Activated CD8-positive, alpha-beta T cell treated with anti-CD3 and anti-CD28 coated beads for 36 hours (primary cell): ENCODE results near the gene AFAP1L1. TPM values are rescaled to one million over a fixed set of nuclear protein-coding genes. Genes with fewer than 3 reads are reported as not detected.
A peak's percentile ranks its signal among the peaks of the same experiment; 100 is the strongest.

Source experiments
- ATAC-seq: fragments of 200-7000 bp; cut with Tn5 transposase; one replicate; pipeline ENCODE4 v1.10.0; 2021; ENCODE audit warnings: mild to moderate bottlenecking, moderate library complexity
- CTCF ChIA-PET: fragments of 350-600 bp; sonication (Branson Sonifier 250); formaldehyde crosslinking; loops from one replicate; lab custom pipeline; 2021; ENCODE audit warnings: antibody characterized with exemption; lab: Charles Lee
- POLR2A ChIA-PET: fragments of 350-600 bp; sonication (Branson Sonifier 250); formaldehyde crosslinking; loops from one replicate; lab custom pipeline; 2021; ENCODE audit warnings: antibody characterized with exemption; lab: Charles Lee
- DNase-seq: peaks from one replicate; pipeline ENCODE4 v3.0.0-alpha.2; 2020
- H3K27ac Mint-ChIP-seq: one replicate; pipeline ENCODE4 v1.8.0; 2021; ENCODE audit warnings: mild to moderate bottlenecking, mixed read lengths
- H3K27me3 Mint-ChIP-seq: one replicate; pipeline ENCODE4 v1.8.0; 2021; ENCODE audit warnings: mixed read lengths
- H3K36me3 Mint-ChIP-seq: one replicate; pipeline ENCODE4 v1.8.0; 2021; ENCODE audit warnings: low read depth, mixed read lengths
- H3K4me1 Mint-ChIP-seq: one replicate; pipeline ENCODE4 v1.8.0; 2021; ENCODE audit warnings: low read depth, mixed read lengths
- H3K4me3 Mint-ChIP-seq: one replicate; pipeline ENCODE4 v1.8.0; 2021; ENCODE audit warnings: mild to moderate bottlenecking, moderate library complexity, mixed read lengths
- H3K9me3 Mint-ChIP-seq: one replicate; pipeline ENCODE4 v1.8.0; 2021; ENCODE audit warnings: mixed read lengths
- intact Hi-C: fragments of 100-400 bp; cut with micrococcal nuclease; formaldehyde crosslinking; loops from one replicate; pipeline ENCODE4 v1.10.0; 2022
- total RNA-seq, 2 experiments: library from RNA; stranded (reverse); gene quantifications; one replicate each; pipeline ENCODE4 v1.2.3, GENCODE V29; 2021
- TF ChIP-seq, protein P1 (sequence below): fragments of 200-600 bp; IDR thresholded peaks from one replicate; pipeline ENCODE4 v1.8.0; 2022; ENCODE audit warnings: antibody characterized with exemption, mild to moderate bottlenecking

AFAP1L1 gene
- total RNA-seq, 2 experiments from 2014 or later: 1.3 to 1.6 TPM

DNA sequence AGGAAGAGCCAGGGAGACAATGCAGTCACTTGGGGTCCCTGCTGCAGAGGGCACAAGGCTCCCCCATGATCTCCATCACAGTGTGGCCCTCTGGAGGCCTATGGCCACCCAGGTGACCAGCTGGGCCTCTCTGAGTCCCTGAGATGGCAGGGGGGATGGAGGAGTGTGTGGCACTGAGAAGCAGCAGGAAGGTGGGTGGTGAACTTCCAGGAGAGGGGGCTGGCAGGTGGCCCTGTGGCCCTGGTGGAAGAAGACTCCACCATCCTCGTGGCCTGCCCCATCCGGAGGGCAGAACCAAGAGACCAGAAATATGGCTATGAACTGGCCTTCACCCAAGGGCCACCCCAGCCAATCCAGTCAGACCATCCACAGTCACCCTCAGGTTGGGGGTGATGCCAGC lies 31.7 kb upstream of the AFAP1L1 start:
- Mint-ChIP-seq H3K9me3 (no peaks in the 10 kb centered on the region), H3K27ac (peak overlapping the region; percentile 69), H3K27me3 (peaks cover 10% of the 10 kb centered on the region), H3K4me3 (no peak overlapping the region), H3K4me1 (peaks cover 10% of the 10 kb centered on the region), H3K36me3 (no peaks in the 10 kb centered on the region)
- intact Hi-C loops: no loop called here
- DNase-seq (no peak), ATAC-seq (peak; percentile 10)
- CTCF ChIA-PET: no interaction called here
- POLR2A ChIA-PET: no interaction called here
- TF ChIP-seq, protein P1, sequence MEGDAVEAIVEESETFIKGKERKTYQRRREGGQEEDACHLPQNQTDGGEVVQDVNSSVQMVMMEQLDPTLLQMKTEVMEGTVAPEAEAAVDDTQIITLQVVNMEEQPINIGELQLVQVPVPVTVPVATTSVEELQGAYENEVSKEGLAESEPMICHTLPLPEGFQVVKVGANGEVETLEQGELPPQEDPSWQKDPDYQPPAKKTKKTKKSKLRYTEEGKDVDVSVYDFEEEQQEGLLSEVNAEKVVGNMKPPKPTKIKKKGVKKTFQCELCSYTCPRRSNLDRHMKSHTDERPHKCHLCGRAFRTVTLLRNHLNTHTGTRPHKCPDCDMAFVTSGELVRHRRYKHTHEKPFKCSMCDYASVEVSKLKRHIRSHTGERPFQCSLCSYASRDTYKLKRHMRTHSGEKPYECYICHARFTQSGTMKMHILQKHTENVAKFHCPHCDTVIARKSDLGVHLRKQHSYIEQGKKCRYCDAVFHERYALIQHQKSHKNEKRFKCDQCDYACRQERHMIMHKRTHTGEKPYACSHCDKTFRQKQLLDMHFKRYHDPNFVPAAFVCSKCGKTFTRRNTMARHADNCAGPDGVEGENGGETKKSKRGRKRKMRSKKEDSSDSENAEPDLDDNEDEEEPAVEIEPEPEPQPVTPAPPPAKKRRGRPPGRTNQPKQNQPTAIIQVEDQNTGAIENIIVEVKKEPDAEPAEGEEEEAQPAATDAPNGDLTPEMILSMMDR: no peak

DNA sequence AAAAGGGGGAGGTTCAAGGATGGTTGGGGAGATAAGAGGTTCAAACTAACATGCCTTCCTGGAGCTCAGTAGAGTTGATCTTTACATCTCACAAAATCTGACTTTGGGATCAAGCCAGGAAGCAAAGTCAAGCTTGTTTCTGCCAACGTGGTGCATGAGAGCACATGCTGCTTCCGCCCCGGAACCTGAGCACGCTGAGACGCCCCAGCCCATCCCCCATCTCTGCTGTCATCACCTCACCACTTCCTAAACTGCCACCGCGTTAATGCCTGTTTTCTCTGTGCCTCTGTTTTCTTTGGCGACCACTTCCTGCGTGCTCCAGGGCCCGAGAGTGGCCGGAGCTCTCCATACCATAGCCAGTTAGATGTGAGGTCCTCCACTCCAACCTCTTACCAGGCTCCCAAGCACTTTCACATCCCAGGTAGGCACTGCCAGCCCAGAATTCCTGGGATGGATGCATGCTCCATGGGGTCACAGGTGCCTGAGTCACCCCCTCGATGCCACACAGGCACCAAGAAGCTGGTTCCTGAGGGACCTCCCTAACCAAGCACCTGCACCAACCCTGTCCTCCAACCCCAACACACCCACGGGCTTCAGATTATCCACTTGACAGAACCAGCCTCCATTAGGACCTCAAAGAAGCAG lies 31.2 kb upstream of the AFAP1L1 start:
- CTCF ChIA-PET: interaction anchor here (0.7 kb wide), 1 partner anchor 99 kb away, joined by 4 read pairs; the partner anchor contains the start of gene ABLIM3
- H3K27me3 Mint-ChIP-seq: peaks cover 11% of the 10 kb centered on the region
- no peaks in the 10 kb centered on the region for H3K9me3 Mint-ChIP-seq
- POLR2A ChIA-PET: no interaction called here
- H3K4me3 Mint-ChIP-seq: no peak overlapping the region
- no peaks in the 10 kb centered on the region for H3K36me3 Mint-ChIP-seq
- peaks cover 10% of the 10 kb centered on the region for H3K4me1 Mint-ChIP-seq
- ATAC-seq (peak; percentile 89), DNase-seq (peak; percentile 72)
- H3K27ac Mint-ChIP-seq: peak overlapping the region; percentile 69
- intact Hi-C loops: no loop called here
- TF ChIP-seq, protein P1: no peak

- ChIA-PET CTCF (no interaction called here), POLR2A (no interaction called here)
- no peak overlapping the region for H3K4me3 Mint-ChIP-seq
- no peak for ATAC-seq
- peaks cover 10% of the 10 kb centered on the region for H3K4me1 Mint-ChIP-seq
- DNase-seq: no peak
- H3K9me3 Mint-ChIP-seq: no peaks in the 10 kb centered on the region
- no peak overlapping the region for H3K27ac Mint-ChIP-seq
- intact Hi-C loops: no loop called here
- TF ChIP-seq, protein P1: no peak
- H3K27me3 Mint-ChIP-seq: peaks cover 5% of the 10 kb centered on the region
- H3K36me3 Mint-ChIP-seq: no peaks in the 10 kb centered on the region
These were observed 29.3 kb upstream of the AFAP1L1 start for GRCh38 chr5:149242339-149242738.

DNA sequence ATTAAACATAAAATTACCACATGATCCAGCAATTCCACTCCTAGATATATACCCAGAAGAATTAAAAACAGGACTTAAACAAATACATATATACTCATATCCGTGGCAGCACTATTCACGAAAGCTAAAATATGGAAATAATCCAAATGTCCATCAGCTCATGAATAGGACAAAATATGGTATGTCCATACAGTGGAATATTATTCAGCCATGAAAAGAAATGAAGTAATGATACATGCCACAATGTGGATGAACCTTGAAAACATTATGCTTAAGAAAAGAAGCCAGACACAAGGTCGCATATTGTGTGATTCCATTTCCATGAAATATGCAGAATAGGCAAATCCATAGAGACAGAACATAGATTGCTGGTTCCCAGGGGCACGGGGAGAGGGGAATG lies 24.8 kb upstream of the AFAP1L1 start:
- intact Hi-C loops: no loop called here
- Mint-ChIP-seq H3K4me3 (no peak overlapping the region), H3K27me3 (peaks cover 2% of the 10 kb centered on the region), H3K27ac (no peak overlapping the region), H3K36me3 (no peaks in the 10 kb centered on the region), H3K9me3 (no peaks in the 10 kb centered on the region), H3K4me1 (no peaks in the 10 kb centered on the region)
- no peak for ATAC-seq
- DNase-seq: no peak
- ChIA-PET CTCF (interaction anchor here (1.0 to 1.7 kb wide), 3 partner anchors 18 to 135 kb away, joined by 3 to 4 read pairs (median 3); partner anchors contain the start of gene ABLIM3), POLR2A (no interaction called here)
- TF ChIP-seq, protein P1: no peak

- ATAC-seq: no peak
- no peak overlapping the region for H3K27ac Mint-ChIP-seq
- DNase-seq: no peak
- H3K9me3 Mint-ChIP-seq: no peaks in the 10 kb centered on the region
- H3K36me3 Mint-ChIP-seq: no peaks in the 10 kb centered on the region
- POLR2A ChIA-PET: no interaction called here
- no peak overlapping the region for H3K4me3 Mint-ChIP-seq
- no peaks in the 10 kb centered on the region for H3K4me1 Mint-ChIP-seq
- intact Hi-C loops: no loop called here
- CTCF ChIA-PET: interaction anchor here (0.6 to 1.2 kb wide), 2 partner anchors 22 to 70 kb away, joined by 3 read pairs; no protein-coding TSS in a partner anchor
- TF ChIP-seq, protein P1: no peak
- H3K27me3 Mint-ChIP-seq: peaks cover 2% of the 10 kb centered on the region
These were observed 23.9 kb upstream of the AFAP1L1 start for GRCh38 chr5:149247726-149248125.
